GM21619 (cell line): Measurements from ENCODE around the gene LRSAM1.

Experiments used
- ATAC-seq: cut with Tn5 transposase; IDR thresholded peaks from one replicate; pipeline ENCODE4 v1.9.1; 2021; ENCODE audit not compliant: unreplicated experiment

Gene LRSAM1

DNA sequence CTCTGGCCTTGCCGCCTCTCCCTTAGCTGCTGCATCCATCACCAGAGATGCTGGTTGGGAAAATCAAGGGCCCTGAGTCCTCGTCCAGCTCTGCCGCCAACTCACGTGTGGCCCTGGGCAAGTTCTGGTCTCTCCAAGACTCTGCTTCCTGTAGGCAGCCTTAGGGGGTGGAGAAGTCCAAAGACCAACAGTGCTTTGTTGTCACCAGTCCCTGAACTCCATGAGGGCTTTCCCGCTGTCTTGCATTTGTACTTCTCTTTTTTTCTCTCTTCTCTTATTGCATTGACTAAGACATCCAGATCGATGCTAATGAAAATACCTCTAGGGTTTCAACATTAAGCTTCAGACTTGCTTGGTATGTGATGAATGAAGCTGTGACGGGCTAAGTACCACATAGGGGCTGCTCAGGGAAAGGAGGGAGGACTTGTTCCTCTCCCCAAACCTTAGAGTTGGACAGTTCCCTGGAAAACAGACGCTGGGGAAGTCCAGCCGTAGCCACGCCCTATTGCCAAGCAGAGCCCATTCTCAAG, 97.1 kb downstream of the LRSAM1 start:
- no peak for ATAC-seq

DNA sequence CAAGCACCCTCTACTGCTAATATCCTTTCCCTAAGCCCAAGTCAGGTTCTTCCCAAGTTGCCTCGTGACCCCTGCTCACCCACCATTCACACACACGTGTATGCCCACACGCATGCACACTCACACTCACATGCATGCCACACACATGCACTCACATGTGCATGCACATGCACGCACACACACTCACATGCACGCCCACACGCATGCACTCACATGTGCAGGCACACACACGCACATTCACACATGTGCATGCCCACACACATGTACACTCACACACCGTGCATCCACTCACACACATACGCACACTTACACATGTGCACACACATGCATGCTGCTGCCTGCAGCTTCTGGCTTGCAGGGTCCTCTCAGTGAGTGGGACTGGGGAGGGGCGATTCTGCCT, 97.9 kb downstream of the LRSAM1 start:
- no peak for ATAC-seq

DNA sequence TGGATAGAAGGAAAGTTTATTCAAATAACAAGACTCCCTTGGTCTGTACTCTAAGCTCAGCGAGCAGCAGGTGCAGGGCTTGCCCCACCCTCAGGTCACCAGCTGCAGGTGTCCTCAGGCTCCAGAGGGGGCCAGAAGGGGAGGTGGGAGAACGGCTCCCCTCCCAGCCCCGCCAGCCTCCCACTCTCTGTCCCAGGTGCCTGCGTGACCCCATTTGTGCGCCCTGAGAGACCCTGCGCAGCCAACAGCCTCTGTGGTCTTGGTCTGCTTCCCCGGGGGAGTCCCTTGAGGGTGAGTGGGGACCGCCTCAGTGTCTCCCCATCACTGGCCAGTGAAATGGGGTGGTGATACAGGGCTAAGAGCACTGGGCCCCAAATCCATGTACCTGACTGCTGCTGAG, 98.4 kb downstream of the LRSAM1 start:
- ATAC-seq: no peak

DNA sequence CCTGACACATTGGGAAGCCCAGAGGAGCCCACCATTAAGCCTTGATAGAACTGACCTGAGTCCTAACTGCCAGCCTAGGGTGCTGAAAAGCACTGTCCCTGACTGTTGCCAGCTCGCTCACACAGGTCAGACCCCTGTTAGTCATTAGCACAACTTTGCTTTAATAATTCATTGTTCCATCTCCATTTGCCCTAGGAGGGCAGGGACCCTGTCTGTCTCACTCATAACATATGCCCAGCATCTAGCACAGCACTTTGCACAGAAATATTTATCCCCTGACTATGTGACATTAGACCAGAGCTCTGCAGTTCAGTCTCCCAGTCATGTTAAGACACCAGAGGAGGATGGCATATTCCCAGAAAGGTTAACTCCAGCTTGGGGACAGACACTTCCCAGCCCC, 99.0 kb downstream of the LRSAM1 start:
- ATAC-seq: no peak

DNA sequence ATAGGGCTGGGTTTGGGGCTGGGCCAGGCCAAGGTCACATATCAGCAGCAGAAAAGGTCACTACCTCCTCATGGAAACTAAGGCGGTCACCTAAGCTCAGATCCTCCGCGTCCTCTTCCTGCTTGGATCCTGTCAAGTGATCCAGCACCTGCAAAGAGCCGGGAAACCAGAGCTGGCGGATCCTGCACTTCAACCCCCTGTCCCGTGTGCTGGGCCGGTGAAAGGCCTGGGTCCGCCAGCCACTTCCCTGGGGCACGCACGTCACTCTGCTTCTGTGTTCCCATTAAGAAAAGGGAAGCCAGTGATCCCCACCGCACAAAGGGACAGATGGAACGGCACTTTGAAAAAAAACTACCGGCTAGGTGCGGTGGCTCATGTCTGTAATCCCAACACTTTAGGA, 99.4 kb downstream of the LRSAM1 start:
- no peak for ATAC-seq
